SU-DHL-6 (cell line): ENCODE results near the gene ATRNL1.

Experiments used
- EZH2phosphoT487 ChIP-seq: fragments of 200-600 bp; sonication (generic), shearing (Covaris generic); conservative IDR thresholded peaks from 2 replicates; pipeline ENCODE4 v1.6.1; 2018; ENCODE audit warnings: mild to moderate bottlenecking, antibody characterized with exemption, low read length, moderate library complexity, mixed read lengths
- TF ChIP-seq, protein P1 (sequence below): fragments of 200-600 bp; sonication (generic); IDR thresholded peaks from one replicate; pipeline ENCODE4 v1.5.1; 2017; ENCODE audit warnings: antibody characterized with exemption, mild to moderate bottlenecking, low read length, moderate library complexity; ENCODE audit not compliant: insufficient read depth, poor library complexity, severe bottlenecking

DNA sequence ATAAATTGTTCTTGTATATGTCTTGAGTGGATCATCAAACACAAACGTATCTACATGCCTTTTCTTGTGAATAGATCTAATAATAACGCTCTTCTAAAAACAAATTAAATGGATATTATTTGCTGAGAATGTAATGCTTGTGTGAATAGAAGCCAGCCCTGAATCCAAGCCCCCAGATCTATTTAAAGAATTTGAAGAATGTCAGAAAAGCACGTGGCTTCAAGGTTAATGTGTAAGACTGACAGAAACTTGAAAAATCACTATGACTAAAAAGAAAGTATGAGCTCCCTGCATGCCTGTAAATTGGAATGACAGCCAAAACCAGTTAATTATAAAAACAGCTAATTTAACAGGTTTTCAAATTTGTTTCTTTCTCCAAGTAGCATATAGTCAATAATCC, 43.2 kb upstream of the ATRNL1 start:
- TF ChIP-seq, protein P1, sequence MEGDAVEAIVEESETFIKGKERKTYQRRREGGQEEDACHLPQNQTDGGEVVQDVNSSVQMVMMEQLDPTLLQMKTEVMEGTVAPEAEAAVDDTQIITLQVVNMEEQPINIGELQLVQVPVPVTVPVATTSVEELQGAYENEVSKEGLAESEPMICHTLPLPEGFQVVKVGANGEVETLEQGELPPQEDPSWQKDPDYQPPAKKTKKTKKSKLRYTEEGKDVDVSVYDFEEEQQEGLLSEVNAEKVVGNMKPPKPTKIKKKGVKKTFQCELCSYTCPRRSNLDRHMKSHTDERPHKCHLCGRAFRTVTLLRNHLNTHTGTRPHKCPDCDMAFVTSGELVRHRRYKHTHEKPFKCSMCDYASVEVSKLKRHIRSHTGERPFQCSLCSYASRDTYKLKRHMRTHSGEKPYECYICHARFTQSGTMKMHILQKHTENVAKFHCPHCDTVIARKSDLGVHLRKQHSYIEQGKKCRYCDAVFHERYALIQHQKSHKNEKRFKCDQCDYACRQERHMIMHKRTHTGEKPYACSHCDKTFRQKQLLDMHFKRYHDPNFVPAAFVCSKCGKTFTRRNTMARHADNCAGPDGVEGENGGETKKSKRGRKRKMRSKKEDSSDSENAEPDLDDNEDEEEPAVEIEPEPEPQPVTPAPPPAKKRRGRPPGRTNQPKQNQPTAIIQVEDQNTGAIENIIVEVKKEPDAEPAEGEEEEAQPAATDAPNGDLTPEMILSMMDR, result no peak
- TF ChIP-seq EZH2phosphoT487, result no peak
